ENCODE results near the gene DMRT3.

DNA sequence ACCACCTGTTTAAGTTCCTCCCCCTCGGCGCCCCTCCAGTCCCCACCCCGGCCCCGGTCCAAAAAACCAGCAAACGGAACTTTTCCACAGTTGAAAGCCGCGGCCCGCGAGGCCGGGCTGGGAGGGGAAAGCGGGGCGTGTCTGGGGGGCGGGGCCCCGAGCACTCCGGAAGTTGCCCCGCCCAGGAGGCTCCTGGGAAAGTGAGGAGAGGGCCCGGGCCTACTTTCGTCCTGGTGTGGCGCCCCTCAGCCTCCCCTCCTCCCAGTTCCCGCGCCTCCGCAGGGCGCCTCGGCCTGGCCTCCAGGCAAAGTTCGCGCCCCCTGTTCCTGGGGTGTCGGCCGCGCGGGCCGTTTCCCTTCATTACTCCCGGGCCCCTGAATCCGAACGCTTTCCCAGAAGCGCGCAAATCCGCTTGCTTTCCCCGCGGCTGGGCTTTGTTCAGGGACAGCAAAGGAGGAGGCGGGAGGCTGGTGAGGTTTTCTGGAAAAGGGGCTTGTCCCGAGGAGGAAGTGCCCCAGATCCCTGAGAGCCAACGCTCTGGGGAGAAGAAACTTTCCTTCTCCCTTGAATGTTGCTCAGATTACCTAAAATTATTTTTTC, 4.5 kb upstream of the DMRT3 start:
- TF ChIP-seq, protein P1, sequence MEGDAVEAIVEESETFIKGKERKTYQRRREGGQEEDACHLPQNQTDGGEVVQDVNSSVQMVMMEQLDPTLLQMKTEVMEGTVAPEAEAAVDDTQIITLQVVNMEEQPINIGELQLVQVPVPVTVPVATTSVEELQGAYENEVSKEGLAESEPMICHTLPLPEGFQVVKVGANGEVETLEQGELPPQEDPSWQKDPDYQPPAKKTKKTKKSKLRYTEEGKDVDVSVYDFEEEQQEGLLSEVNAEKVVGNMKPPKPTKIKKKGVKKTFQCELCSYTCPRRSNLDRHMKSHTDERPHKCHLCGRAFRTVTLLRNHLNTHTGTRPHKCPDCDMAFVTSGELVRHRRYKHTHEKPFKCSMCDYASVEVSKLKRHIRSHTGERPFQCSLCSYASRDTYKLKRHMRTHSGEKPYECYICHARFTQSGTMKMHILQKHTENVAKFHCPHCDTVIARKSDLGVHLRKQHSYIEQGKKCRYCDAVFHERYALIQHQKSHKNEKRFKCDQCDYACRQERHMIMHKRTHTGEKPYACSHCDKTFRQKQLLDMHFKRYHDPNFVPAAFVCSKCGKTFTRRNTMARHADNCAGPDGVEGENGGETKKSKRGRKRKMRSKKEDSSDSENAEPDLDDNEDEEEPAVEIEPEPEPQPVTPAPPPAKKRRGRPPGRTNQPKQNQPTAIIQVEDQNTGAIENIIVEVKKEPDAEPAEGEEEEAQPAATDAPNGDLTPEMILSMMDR (IDR thresholded peaks at IDR 0.05; ENCODE audit: poor library complexity, severe bottlenecking) = no peak
- TF ChIP-seq EP300 (conservative IDR thresholded peaks at IDR 0.05; ENCODE audit: poor library complexity, severe bottlenecking) (no peak), TAF1 (IDR thresholded peaks at IDR 0.05; ENCODE audit: low read depth) (no peak), SMC3 (conservative IDR thresholded peaks at IDR 0.05; ENCODE audit: poor library complexity) (no peak), MXI1 (conservative IDR thresholded peaks at IDR 0.05; ENCODE audit: poor library complexity, severe bottlenecking) (no peak), POLR2AphosphoS5 (IDR thresholded peaks at IDR 0.05) (no peak)

Measured in neural cell (in vitro differentiated cells).